NCI-H1436 (cell line): ENCODE data around the gene HYAL2.
A peak's percentile ranks its signal among the peaks of the same experiment; 100 is the strongest.
"Not testable (repeated sequence)": the region's sequence is repeated elsewhere in the genome, so short reads cannot be mapped to it uniquely, and the experiment has no call there.

Source experiments
- DNase-seq: peaks from one replicate; lab custom pipeline; 2025; lab: John Stamatoyannopoulos, UW

HYAL2 gene

GRCh38 chr3:50312041-50312440 lies 10.5 kb downstream of the HYAL2 start:
- not testable (repeated sequence) for DNase-seq

DNA sequence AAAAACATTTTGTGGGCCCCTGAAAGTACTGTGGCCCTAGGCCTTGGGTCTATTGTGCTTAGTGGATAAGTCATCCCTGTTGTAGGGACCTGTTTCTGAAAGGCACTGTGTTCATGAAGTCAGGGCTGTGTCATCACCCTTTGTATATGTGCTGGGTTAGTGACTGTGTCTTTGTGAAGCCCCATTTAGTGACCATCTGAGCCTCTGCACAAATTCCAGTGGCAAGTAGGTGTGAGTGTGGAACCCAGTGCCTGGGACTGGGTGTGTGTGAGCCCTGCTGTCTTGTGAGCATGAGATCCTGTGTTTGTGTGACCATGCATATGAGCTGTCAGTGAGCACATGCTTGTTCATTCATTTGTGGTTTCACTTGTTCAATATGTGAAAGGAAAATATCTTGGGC lies 17.9 kb downstream of the HYAL2 start:
- no peak for DNase-seq

DNA sequence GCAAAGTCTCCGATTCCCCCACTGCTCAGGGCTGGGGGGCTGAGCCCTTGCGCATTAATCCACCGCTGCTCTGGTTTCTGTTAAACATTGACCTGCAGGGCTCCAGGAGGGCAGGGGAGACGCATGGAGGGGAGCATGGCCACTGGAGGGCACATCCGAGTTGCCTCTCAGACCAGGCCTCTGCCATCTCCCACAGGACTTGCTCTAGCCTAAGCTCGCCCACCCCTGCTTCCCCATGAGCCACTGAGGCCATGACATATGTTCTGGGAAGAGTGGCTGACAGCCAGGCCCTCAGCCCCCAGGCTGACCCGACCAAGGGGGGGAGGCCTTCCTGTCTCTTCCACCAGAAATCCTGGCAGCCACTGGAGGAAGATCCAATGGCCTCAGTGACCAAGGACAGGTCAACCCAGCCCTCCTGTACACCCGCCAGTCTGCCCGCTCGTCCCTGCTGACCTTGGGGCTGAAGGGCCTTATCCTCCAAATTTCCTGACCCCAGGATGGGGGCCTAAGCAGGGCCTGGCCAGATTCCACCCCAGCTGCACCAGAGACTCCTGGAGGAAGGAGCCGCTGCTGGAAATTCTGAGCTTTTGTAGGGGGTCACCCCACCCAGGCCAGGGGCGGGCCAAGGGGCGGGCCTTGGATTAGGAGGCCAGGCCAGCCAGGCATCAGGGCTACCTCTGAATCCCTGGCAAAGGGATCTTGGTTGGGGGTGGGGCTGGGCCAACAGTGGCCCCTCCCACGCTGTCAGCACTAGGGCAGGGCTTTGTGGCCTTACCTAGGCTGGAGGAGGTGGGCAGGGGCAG lies 19.3 kb downstream of the HYAL2 start, which contains the start of gene HYAL1:
Gene HYAL1, minus strand, starts transcription at position 562 of the 803 bp plus-strand sequence. CDS start 618 bp downstream, outside the sequence.
- no peak for DNase-seq

DNA sequence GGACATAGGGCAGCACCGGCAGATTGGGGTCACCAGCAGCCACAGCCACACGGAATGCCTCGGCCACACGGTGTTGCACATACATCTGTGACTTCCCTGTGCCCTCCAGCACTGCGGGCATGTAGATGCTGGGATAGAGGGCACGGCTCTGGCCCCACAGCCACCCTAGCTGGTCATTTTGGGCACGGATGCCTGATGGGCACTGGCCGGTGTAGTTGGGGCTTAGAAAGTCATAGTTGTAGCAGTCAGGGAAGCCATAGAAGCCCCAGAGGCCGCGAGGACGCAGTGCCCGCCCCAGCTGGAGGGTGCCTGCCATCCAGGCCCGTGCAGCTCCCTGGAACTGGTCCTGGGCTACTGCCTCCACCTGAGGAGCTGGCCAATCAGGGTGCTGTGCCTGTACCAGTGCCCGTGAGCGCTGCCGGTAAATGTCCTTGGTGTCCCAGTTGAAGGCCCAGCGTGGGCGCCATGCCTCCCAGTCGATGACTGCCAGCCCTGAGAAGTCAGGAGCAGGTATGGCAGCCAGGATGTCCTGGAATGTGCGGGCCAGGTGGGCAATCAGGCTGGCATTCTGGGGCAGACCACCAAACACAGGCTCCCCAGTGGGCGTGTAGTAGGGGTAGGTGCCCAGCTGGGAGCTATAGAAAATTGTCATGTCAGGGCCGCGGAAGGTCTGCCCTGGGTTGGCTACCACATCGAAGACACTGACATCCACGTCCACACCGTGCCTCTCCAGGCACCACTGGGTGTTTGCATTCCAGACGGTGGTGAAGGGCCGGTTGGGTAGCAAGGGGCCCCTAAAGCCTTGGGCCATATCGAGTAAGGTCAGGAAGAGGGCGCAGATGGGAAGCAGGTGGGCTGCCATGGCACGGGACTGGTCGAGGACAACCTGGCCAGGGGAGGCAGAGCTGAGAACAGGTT lies 20.2 kb downstream of the HYAL2 start:
- DNase-seq: no peak

- no peak for DNase-seq
Measured at GRCh38 chr3:50300681-50301254, 21.8 kb downstream of the HYAL2 start.

DNA sequence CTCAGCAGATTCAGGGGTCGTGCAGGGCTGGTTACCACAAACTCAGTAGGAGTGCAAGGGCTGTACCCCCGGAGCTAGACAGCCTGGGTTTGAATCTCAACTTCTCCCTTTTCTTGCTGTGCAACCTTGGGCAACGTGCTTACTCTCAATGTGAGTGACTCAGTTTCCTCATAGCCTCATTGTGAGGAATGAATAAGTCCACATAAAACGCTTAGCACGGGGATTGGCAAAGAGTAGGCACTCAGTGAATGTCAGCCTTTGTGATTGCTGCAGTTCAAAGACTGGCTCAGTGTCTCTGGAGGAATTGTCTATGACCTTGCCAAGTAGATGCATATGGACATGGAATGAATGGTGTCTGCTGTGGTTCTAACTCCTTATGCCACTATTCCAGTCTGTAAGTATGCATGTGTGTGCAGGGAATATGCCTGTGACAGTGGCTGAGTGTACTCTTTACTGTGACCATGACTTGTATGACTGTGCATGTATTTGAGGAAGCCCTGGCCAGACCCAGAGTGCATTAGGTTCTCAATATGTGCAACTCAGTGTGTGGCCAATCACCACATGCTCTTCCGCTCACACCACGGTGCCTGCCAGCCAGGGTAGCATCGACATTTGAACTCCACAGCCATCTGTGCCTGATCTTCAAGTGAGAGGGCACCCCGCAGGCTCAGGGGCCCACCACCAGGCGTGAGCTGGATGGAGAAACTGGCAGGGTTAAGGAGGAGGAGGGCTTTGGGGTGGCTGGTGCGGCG lies 22.4 kb downstream of the HYAL2 start:
- DNase-seq: no peak

DNA sequence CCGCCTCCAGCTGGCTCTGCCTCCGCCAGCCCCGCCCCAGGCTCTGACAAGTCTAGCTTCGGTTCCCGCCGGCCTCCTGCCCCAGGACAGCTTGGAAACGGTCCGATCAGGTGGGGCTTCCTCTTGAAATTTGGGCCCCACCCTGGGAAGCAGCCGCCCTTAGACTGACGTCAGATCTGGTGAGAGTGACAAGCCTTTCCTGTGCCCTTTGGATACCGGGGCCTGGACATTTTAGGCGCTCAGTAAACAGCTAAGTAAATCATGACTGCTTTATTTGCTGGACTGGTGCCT lies 23.0 kb downstream of the HYAL2 start:
- no peak for DNase-seq

- DNase-seq: peak; percentile 93
Measured at GRCh38 chr3:50298836-50299637, 23.5 kb downstream of the HYAL2 start, which contains the start of the genes HYAL3 and NAA80. Gene HYAL3, minus strand, starts transcription at chr3:50299405. Its CDS starts 3,803 bp downstream, at chr3:50295602. Gene NAA80, minus strand, starts transcription at chr3:50299405. Its CDS starts 1,942 bp downstream, at chr3:50297463.

- no peak for DNase-seq
Measured at GRCh38 chr3:50297896-50298725, 24.4 kb downstream of the HYAL2 start.

DNA sequence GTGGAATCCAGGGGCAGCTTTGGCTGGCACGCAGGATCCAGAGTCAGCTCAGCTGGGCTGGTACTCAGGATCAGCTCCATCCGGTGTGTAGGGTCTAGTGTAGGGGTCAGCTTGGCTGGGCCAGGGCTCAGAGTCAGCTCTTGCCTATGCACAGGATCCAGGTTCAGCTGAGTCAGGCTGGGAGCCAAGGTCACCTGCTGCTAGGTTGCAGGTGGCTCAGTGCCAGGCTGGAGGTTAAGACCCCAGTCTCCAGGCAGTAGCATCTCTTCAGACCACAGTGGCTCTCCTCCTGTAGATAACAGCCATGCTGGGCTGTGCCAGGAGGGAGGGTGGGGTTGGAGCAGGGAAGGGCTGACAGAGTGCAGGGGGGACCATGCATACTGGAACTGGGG lies 25.2 kb downstream of the HYAL2 start:
- DNase-seq: no peak

GRCh38 chr3:50296721-50297383 lies 25.7 kb downstream of the HYAL2 start:
- no peak for DNase-seq

GRCh38 chr3:50295553-50296431 lies 26.8 kb downstream of the HYAL2 start:
- DNase-seq: no peak

GRCh38 chr3:50294492-50295403 lies 27.8 kb downstream of the HYAL2 start:
- no peak for DNase-seq

DNA sequence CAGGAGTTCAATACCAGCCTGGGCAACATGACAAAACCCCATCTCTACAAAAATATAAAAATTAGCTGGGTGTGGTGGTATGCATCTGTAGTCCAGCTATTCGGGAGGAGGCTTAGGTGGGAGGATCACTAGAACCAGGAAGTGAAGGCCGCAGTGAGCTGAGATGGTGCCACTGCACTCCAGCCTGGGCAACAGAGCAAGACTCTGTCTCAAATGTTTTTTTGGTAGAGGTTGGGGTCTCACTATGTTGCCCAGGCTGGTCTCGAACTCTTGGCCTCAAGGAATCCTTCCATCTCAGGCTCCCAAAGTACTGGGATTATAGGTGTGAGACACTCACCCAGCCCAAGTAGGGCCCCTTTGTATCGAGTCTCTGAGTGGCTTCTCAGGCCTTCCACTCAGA lies 28.5 kb downstream of the HYAL2 start:
- no peak for DNase-seq

- no peak for DNase-seq
Measured at GRCh38 chr3:50293079-50293801, 29.3 kb downstream of the HYAL2 start.

- peak; percentile 83 for DNase-seq
Measured at GRCh38 chr3:50292159-50293078, 30.1 kb downstream of the HYAL2 start, which contains the start of gene IFRD2. Gene IFRD2, minus strand, starts transcription at chr3:50292429. Its CDS starts 155 bp downstream, at chr3:50292274.
